HepG2 (cell line): ENCODE results near the gene TNS1. TPM values are rescaled to one million over a fixed set of nuclear protein-coding genes. Genes with fewer than 3 reads are reported as not detected.

Experiments used
- BHLHE40 ChIP-seq: IDR thresholded peaks from 2 replicates; pipeline ENCODE4 v1.6.1; 2011; ENCODE audit warnings: low read length, improper control_type of control experiment
- CTCF ChIP-seq: sonication (generic); formaldehyde crosslinking; IDR thresholded peaks from 2 replicates; pipeline ENCODE4 v1.5.0; 2020; ENCODE audit warnings: mild to moderate bottlenecking, missing genetic modification reagents, moderate library complexity
- EZH2 ChIP-seq: conservative IDR thresholded peaks from 2 replicates; pipeline ENCODE4 v1.6.1; 2012; ENCODE audit warnings: mild to moderate bottlenecking, low read depth, low read length, moderate library complexity
- GABPB1 ChIP-seq: IDR thresholded peaks from 2 replicates; pipeline ENCODE4 v1.6.1; 2016; ENCODE audit warnings: mild to moderate bottlenecking, missing genetic modification reagents, moderate library complexity, missing compliant biosample characterization
- HNRNPK ChIP-seq: fragments of 200-400 bp; formaldehyde crosslinking; IDR thresholded peaks from 2 replicates; pipeline ENCODE4 v1.6.1; 2018; ENCODE audit warnings: low read length, low read depth, moderate library complexity, mild to moderate bottlenecking; ENCODE audit not compliant: poor library complexity, severe bottlenecking
- HNRNPLL ChIP-seq: fragments of 200-400 bp; formaldehyde crosslinking; IDR thresholded peaks from 2 replicates; pipeline ENCODE4 v1.6.1; 2017; ENCODE audit warnings: mild to moderate bottlenecking, low read depth, low read length; ENCODE audit not compliant: poor library complexity, severe bottlenecking
- KDM5B ChIP-seq: sonication (generic); formaldehyde crosslinking; IDR thresholded peaks from 2 replicates; pipeline ENCODE4 v1.4.0; 2020; ENCODE audit warnings: missing genetic modification reagents, mild to moderate bottlenecking, borderline replicate concordance
- RAD21 ChIP-seq: fragments of 450-650 bp; formaldehyde crosslinking; IDR thresholded peaks from 2 replicates; pipeline ENCODE4 v1.5.0; 2020; ENCODE audit warnings: mild to moderate bottlenecking
- SIX1 ChIP-seq: sonication (generic); formaldehyde crosslinking; IDR thresholded peaks from 2 replicates; pipeline ENCODE4 v1.4.0; 2020; ENCODE audit warnings: missing genetic modification reagents, borderline replicate concordance
- SRSF1 ChIP-seq: fragments of 200-400 bp; formaldehyde crosslinking; optimal IDR thresholded peaks from 2 replicates; pipeline ENCODE3; 2017; ENCODE audit warnings: mild to moderate bottlenecking, low read depth, low read length, moderate library complexity
- STAG1 ChIP-seq: sonication (generic); formaldehyde crosslinking; IDR thresholded peaks from 2 replicates; pipeline ENCODE4 v1.4.0; 2020; ENCODE audit warnings: missing genetic modification reagents
- UBTF ChIP-seq: sonication (generic); formaldehyde crosslinking; IDR thresholded peaks from 2 replicates; pipeline ENCODE4 v1.4.0; 2020; ENCODE audit warnings: mild to moderate bottlenecking, missing genetic modification reagents
- ZBTB10 ChIP-seq: sonication (generic); formaldehyde crosslinking; IDR thresholded peaks from 2 replicates; pipeline ENCODE4 v1.4.0; 2020; ENCODE audit warnings: missing genetic modification reagents, borderline replicate concordance
- ZFP41 ChIP-seq: sonication (generic); formaldehyde crosslinking; IDR thresholded peaks from 2 replicates; pipeline ENCODE4 v1.4.0; 2020; ENCODE audit warnings: mild to moderate bottlenecking, missing genetic modification reagents, borderline replicate concordance
- ZFY ChIP-seq: sonication (generic); formaldehyde crosslinking; IDR thresholded peaks from 2 replicates; pipeline ENCODE4 v1.4.0; 2020; ENCODE audit warnings: missing genetic modification reagents
- ZNF333 ChIP-seq: sonication (generic); formaldehyde crosslinking; IDR thresholded peaks from 2 replicates; pipeline ENCODE4 v1.4.0; 2020; ENCODE audit warnings: mild to moderate bottlenecking, missing genetic modification reagents, borderline replicate concordance
- ZNF687 ChIP-seq: sonication (generic); formaldehyde crosslinking; IDR thresholded peaks from 2 replicates; pipeline ENCODE4 v1.5.1; 2020; ENCODE audit warnings: mild to moderate bottlenecking, missing genetic modification reagents, moderate library complexity
- polyA plus RNA-seq, 8 experiments: library from polyadenylated mRNA; depleted of rRNA in 3 of 8; stranded (reverse) in 7 of 8; unstranded in 1 of 8; fragments of >200 nt; fragmentation: Illumina TruSeq in 4 of 8; extraction: Trizol in 4 of 8; gene quantifications; 2 replicates each; pipeline versions ENCODE4 v1.2.1 to v1.2.3, GENCODE V29; 2011 to 2016; ENCODE audit warnings: low read depth in 4 of 8, missing spikeins in 1 of 8, mixed read lengths in 1 of 8; ENCODE audit not compliant: insufficient read depth in 1 of 8
- total RNA-seq, 5 experiments: library from RNA; depleted of rRNA; stranded (reverse); fragments of >200 nt; fragmentation: Illumina TruSeq; extraction: Trizol; gene quantifications; 2 replicates each; pipeline ENCODE4 v1.2.3, GENCODE V29; 2016; ENCODE audit warnings: low read depth in 1 of 5

Gene TNS1
- total and polyA plus RNA-seq, 2 of the 13 experiments (the other 11 are each of a cell fraction or from before 2014, with no cell fraction given), result 1.9 to 118 TPM

- TF ChIP-seq CTCF (CRISPR knock-in tag), result peak; percentile 65
- peak; percentile 49; the same call in 1 of the 2 replicates for TF ChIP-seq GABPB1 (CRISPR knock-in tag)
- 0 out of 2 replicates have a peak, but pooled peaks have one; percentile 14 for TF ChIP-seq KDM5B (CRISPR knock-in tag)
- TF ChIP-seq HNRNPK, result peak; percentile 60
- peak; percentile 44; the same call in 1 of the 2 replicates for TF ChIP-seq RAD21 (CRISPR knock-in tag)
- TF ChIP-seq STAG1 (CRISPR knock-in tag), result peak; percentile 29
- peak; percentile 93 for TF ChIP-seq EZH2
- TF ChIP-seq ZFP41 (CRISPR knock-in tag), result no peak
- no peak for TF ChIP-seq SIX1 (CRISPR knock-in tag)
- TF ChIP-seq SRSF1, result no peak
- peak; percentile 11; the same call in 1 of the 2 replicates for TF ChIP-seq BHLHE40
- peak; percentile 32; the same call in 1 of the 2 replicates for TF ChIP-seq ZNF687
- TF ChIP-seq HNRNPLL, result peak; percentile 75
- TF ChIP-seq ZFY (CRISPR knock-in tag), result peak; percentile 31; the same call in 1 of the 2 replicates
- peak; percentile 74 for TF ChIP-seq UBTF
- 0 out of 2 replicates have a peak, but pooled peaks have one; percentile 57 for TF ChIP-seq ZBTB10
- no peak for TF ChIP-seq ZNF333 (CRISPR knock-in tag)
Measured at GRCh38 chr2:218010140-218010983, 7.6 kb upstream of the TNS1 start (continued).
